ENCODE measurements around the gene PTPRD.

Gene PTPRD

GRCh38 chr9:8600914-8601680 is 2011.7 kb downstream of the PTPRD start:
- DNase-seq, result no peak

GRCh38 chr9:8599937-8600336 is 2012.9 kb downstream of the PTPRD start:
- DNase-seq, result no peak

DNA sequence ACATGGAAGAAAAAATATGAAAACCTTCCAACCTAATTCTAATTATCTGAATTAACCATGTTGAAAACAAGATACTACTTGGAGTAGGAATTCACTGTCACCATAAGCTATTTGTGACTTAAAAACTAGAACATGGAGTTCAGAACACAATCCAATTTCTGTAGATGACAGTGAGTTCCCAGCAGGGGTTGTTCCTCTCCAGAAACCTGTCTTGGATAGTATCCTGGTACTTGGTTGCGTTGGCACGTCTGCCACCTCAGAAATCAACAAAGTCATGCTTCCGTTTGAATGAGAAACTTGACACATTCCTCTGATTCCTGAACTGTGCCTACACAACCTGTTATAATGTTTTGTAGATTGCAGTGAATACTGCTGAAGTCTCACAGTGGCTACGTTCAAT is 2023.3 kb downstream of the PTPRD start:
- DNase-seq, result no peak

- no peak for DNase-seq
Measured at GRCh38 chr9:8585036-8585435, 2027.8 kb downstream of the PTPRD start.

DNA sequence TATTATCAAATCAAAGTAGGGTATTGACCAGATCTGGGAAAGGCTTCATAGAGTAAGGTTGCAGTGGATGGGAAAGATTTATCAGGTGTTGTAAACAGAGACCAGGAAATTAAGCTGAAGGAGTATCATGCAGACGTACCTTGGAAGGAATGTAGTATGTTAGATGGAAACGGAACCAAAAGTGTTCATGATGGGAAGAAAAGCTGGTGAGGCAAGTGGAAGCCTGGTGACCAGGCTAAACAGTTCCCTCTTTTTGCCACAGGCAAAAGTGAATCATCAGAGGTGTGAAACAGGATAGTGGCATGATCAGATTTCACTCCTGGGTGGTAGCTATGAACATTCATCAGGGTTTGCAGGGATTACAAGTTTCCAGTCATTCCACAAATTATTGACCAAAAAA is 2033.1 kb downstream of the PTPRD start:
- no peak for DNase-seq

DNA sequence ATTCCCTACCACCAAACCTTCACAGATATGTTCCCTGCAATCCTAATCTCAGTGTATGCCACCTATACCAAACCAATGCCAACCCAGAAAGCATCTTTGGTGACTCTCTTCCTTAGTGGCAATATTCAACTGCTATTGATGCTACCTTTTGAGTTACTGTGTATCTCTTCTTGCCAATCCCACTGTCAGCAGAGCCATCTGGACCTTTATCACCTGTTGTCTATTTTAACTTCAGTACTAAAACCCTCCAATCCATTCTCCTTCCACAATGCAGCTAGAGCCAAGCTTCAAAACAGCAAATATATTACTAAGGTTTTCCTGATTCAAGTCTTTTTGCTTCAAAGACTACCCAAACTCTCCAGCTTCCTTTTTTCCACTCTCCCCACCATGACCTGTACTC is 2036.1 kb downstream of the PTPRD start:
- DNase-seq, result no peak

GRCh38 chr9:8574846-8575245 is 2038.0 kb downstream of the PTPRD start:
- DNase-seq, result no peak

DNA sequence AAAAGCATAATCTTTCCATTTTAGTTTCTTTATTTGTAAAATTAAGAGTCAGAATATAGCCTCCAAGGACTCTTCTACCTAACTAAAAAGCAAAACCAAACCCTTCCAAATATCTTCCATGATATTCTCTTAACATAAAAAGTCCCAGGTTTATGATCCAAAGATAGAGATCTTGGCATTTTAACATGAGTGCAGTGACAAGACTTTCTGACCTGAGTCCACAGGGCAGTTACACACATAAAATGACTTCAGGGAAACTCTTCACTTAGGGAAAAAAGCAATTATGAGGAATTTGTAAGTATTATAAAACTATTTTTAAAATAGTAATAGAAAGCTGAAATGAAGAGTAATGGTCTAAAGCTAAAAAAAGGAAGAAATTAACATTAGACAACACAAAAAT is 2040.6 kb downstream of the PTPRD start:
- no peak for DNase-seq

DNA sequence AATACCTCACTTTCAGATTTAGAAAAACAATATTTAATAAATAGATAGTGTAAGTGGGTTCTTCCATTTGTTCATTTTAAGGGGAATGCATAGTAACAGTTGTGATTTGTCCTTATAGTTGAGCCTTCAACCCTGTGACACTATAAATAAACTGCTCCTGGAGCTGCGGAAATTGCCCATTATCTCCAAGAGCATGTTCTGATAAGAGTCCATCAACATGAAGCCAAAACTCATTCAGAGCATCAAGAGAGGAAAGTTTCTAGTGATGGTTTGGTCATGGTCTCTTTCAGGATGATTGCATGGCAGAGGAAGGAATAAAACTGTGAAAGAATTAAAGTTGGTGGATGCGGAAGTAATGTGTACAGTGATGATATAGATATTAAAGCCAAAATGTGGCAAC is 2041.2 kb downstream of the PTPRD start:
- DNase-seq, result no peak

GRCh38 chr9:8570776-8571175 is 2042.0 kb downstream of the PTPRD start:
- DNase-seq, result no peak

DNA sequence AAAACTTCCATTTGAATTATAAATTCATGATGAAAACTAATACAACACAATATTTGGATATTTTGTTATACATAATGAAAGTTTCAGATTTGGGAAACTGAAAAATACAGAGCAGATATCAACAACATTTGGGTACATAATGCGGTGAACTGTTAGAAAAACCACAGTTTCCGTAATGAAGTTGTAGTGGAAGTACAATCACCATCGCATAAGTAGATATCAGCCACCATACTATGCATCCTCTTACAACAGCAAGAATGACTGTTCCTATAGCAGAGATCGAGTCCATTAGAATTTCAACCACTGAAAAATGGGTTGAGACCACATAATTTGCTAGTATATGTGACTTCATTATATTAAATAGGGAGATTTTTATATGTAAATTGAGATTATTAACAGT is 2043.0 kb downstream of the PTPRD start:
- no peak for DNase-seq

DNA sequence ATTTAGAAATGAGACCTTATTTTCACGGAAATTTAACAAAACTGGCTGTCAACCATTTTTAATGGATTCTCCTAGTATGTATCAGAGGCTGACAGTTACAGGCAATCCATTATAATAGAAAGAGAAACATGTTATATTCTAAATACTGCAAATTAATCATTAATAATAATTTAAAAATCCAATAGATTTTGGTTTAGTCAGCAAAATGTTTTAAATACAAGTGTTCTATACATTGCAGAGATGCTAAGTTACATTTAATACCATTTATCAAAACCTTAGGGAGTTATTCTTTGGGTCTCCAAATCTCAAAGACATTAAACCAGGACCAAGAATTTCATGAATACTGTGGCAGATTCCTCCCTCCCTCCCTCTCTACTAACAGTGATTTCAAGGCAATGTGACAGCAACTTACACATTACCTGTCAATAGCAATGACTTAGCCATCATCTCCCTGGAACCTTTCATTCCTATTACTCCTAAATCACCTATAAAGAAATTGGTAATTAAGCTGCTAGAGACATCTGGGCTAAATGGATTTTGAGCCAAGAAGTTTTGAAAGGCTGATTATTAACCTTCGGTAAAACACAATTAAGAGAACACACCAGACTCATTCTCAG is 2044.7 kb downstream of the PTPRD start:
- no peak for DNase-seq

DNA sequence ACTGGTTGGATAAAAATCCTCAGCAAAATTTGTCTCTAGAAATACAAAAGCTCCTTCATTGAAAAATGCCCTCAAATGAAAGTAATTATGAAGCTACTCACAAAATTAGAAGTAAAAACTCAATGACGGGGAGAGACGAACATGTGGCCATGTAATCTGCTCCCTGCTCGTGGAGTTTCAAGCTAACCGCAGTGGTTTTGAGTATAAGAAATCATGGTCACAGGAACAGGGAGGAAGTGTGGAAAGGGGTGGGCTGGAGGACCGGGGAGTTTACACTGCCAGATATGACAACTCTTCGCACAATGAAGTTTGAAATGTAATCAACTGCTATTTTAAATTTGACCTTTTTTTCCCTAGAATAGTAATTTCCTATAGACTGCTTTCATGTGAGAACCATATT is 2047.8 kb downstream of the PTPRD start:
- peak; percentile 28 for DNase-seq

DNA sequence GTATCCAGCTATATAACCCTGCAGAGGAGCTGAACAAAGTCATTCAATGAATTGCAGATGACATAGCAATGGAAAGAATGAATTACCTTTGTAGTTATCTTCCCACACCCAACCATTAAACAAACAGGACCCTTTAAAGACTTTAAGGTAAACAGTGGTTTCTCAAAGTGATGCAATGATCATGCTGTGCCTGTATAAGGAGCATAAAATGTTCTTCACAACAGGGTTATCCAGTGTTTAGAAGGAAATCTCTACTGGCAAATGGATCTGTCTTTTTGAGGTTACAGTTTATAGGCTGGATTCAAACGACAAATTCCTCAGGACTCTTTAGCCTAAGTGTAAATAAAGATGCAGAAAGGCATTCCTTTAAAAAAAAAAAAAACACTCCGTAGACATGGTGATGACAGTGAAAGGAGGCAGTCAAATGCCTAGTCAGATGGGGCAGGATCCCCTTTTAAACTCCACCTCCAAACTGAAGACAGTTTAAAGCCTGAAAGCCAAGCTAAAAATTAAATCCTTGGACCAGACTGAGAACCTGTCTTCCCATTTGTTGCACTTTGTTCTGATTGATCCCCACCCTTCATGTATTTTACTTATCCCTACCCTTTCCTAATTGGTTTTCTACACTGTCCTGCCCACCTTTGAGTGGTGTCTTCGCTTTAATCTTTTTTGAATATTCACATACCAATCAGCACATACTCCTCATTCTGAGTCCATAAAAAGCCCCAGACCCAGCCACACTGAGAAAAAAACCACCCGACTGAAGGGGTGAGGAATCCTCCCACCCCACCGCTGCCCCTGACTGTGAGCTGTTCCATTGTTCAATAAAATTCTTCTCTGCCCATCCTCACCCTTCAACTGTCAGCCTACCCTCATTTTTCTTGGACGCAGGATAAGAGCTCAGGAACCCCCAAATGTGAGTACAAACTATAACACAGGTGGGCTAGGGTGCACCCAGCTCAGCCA is 2052.0 kb downstream of the PTPRD start:
- no peak for DNase-seq

GRCh38 chr9:8558176-8558575 is 2054.6 kb downstream of the PTPRD start:
- no peak for DNase-seq

DNA sequence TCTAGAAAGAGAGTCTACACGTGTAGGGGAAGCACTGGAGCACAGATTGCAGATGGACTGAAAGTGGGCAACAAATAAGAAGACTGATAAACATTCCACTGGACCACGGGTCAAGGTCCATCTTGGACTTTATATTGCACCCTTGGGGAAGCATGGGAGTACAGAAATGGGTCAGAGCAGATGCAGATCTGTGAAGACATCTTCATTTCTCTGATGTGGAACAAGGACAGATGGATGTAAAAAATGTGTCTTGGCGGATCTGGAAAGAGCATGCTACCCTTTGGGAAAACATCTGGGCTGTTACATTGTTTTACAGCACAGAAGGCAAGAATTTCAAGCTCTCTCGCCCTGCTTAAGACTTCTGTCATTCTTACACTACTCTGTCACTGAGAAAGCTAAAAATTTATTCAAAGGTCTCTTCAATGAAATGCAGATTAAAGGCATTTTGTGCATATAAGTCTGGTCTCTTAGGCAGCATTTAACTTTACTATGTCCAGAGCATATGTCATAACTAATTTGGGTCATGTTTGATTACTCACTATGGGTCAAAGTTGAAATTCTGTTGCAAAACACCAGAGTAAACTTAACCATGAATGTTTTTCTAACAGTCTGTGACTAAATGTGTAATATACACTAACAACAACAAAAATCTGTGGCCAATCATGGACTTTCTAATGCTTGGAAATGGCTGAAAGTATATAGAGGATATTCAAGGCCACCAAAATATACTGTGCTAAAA is 2056.9 kb downstream of the PTPRD start:
- DNase-seq, result no peak

DNA sequence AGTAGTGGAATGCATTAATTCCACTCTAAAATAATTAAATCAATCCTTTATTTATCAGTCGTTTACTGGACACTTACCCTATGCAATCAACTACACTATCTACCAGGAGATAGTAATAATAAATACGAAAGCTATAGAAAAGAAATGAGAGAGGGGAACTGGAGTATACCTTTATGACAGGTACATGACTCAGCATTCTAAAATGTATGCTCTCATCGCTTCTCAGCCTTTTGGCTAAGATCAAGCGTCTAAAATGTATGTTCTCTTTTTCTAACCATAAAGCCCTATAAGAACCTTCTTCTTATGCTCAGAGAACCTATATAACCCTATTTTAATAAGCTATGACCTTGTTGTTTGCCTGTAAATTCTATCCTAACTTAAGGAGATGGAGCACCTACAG is 2059.4 kb downstream of the PTPRD start:
- no peak for DNase-seq

GRCh38 chr9:8552732-8553131 is 2060.1 kb downstream of the PTPRD start:
- no peak for DNase-seq

GRCh38 chr9:8549214-8549613 is 2063.6 kb downstream of the PTPRD start:
- DNase-seq, result no peak

DNA sequence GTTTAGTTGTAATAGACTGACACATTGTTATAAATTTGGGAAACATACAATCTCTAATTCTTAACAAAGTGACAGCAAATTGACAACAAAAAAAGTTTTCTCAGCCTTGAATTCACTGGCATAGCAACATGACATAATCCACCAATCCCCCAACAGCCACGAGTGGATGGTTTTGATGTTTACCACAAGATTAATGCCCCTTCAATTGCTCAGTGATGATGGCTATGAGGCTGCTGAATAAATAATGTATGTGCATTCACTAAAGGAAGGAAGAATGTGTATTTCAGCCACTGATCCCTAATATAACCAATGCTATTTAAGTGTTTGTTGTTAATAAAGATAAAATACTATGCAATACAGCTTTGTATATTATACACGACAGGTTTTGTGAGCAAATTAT is 2069.6 kb downstream of the PTPRD start:
- no peak for DNase-seq

- DNase-seq, result no peak
Measured at GRCh38 chr9:8542537-8542936, 2070.3 kb downstream of the PTPRD start.

DNA sequence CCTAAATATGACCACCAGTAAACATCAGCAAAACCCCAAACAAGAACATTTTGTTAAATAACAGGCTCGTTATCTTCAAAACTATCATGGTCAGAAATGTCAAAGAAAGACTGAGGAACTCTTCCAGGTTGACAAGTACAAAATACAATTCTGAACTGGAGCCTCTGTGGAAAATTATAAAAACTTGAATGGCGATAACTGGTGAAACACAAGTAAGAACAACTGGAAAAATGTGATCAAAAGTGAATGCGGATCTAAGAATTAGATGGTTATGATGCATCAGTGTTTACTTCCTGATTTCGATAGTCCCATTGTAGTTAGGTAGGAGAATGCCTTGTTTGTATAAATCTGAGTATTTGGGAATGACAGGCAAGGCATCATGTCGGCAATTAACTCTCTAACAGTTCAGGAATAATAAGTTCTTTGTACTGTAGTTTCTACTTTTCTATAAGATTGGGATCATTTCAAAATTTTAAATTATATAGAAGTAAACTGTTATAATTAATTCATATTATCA is 2073.1 kb downstream of the PTPRD start:
- no peak for DNase-seq

GRCh38 chr9:8536845-8537244 is 2076.0 kb downstream of the PTPRD start:
- DNase-seq, result no peak
